NOMO-1 (cell line): ENCODE measurements around the gene DUSP2.
"Not testable (repeated sequence)": the region's sequence is repeated elsewhere in the genome, so short reads cannot be mapped to it uniquely, and the experiment has no call there.

Source experiments
- DNase-seq, 2 experiments: peaks; one replicate each; lab custom pipeline; 2025; ENCODE audit not compliant: unreplicated experiment in 2 of 2; lab: John Stamatoyannopoulos, UW

Gene DUSP2

DNA sequence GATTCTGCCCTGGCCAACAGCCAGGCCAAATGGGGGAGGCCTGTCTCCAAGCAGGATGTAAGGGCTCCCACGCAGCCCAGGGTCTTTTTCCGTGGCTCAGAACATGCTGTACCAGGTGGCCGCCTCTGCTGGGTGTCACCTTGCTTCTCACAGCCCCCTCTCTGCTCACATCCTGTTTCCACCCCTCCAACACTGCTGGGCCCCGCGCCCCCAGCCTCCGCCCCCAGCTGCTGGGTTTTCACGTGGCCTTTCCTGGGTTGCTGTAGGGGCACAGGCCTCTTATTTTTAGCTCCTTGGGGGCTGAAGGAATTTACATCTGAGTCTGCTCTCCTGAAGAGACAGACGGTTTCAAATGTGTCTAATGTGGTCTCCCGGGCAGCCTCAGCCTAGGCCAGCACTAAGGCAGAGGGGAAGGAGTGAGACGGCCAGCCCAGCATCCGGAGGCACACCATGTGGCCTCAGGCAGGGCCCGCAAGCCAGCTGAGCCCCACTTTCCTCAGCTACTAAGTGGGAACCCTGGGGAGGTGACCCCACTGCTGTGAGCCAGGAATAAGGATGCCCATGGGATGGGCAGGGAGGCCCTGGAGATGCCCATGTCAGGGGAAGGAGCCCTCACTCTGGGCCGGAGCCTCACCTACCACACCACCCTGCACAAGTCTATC lies 18.7 kb upstream of the DUSP2 start:
- no peak for DNase-seq

DNA sequence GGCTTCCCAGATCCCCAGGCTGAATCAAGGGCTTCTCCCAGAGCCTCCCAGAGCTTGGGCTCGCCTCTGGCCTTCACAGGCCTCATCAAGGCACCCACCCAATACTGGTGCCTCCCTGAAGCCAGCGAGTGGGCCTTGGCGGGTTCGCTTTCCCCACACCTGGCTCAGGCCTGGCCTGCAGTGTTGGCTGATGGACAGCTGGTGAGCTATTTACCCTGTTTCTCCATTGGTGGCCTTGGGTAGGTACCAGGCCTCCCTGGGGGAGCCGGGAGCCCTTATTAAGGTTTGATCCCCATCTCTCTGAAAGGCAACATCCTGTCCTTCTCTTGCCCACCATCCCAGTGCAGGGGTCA lies 18.2 kb upstream of the DUSP2 start:
- no peak for DNase-seq

DNA sequence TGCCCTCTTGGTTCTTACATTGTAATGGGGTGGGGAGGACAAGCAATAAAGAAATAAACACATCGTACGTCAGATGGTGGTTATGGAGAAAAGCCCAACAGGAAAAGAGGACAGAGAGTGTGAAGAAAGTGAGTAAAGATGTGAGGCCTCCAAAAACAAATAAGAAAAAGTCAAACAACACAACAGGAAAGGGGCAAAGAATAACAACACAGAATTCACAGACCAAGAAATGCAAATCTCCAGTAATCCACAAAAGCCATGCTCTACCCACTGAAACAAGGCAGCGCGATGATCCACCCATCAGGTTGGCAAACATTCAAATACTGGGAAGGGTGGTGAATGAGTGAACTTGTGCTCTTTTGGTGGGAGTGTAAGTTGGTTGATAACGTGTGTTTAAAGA lies 16.7 kb upstream of the DUSP2 start:
- no peak for DNase-seq

DNA sequence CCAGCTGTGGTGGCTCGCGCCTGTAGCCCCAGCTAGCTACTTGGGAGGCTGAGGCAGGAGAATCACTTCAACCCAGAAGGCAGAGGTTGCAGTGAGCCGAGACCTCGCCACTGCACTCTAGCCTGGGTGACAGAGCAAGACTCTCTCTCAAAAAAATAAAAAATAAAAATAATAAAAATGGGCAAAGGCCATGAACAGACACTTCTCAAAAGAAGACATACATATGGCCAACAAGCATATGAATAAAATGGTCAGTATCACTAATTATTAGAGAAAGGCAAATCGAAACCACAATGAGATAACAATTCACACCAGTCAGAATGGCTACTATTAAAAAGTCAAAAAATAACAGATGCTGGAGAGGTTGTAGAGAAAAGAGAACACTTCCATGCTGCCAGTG lies 15.1 kb upstream of the DUSP2 start:
- DNase-seq = not testable (repeated sequence)

DNA sequence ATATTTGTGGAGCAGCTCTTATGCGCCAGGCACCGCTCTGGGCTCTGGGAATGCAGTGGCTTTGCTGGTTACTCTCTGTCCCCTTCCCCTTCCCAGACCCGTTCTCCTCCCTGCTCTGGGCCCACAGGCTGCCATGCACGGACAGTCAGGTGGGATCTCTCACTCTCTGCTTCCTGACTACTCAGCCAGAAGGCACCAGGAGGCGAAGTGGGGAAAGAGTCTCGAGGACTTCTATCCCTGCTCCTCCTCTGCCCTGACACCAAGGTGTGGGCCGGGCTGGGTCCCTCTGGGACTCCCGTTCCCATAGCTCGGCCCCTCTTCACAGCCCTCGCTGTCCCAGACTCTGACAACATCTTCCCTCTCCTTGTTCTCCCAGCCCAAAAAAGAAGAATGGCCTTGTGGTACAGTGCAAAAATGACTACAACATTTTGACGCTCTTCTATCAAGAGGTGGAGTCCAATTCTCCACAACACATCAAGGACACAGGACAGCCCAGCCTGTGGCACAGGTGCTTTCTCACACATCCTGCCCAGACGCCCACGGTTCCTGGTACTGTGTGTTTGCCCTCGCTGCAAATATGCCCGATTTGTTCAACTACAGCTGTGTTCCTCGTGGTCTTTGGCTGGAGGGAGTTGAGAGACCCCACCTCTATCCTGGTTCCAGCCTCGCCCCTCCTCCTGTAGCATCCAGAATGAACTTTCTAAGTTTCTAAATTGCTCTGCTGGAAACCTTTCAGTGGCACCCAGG lies 14.0 kb upstream of the DUSP2 start:
- no peak for DNase-seq

DNA sequence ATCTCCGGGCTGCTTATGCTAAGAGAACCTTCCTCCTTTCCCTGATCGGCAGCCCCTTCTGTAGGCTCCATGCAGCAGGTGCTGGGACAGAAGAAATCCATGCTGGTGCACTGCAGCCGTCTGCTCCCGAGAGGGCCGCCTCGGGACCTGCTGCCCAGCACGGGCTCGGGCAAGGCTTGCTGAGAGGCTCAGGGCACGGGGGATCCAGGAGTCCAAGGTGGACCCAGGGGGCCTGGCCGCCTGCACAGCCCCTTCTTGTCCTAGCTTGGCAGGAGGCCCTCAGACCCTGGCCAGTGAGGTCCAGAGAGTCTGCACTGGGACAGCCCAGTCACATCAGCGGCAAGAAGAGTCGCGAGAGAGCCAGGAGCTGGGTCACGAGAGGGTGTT lies 13.3 kb upstream of the DUSP2 start:
- no peak for DNase-seq

DNA sequence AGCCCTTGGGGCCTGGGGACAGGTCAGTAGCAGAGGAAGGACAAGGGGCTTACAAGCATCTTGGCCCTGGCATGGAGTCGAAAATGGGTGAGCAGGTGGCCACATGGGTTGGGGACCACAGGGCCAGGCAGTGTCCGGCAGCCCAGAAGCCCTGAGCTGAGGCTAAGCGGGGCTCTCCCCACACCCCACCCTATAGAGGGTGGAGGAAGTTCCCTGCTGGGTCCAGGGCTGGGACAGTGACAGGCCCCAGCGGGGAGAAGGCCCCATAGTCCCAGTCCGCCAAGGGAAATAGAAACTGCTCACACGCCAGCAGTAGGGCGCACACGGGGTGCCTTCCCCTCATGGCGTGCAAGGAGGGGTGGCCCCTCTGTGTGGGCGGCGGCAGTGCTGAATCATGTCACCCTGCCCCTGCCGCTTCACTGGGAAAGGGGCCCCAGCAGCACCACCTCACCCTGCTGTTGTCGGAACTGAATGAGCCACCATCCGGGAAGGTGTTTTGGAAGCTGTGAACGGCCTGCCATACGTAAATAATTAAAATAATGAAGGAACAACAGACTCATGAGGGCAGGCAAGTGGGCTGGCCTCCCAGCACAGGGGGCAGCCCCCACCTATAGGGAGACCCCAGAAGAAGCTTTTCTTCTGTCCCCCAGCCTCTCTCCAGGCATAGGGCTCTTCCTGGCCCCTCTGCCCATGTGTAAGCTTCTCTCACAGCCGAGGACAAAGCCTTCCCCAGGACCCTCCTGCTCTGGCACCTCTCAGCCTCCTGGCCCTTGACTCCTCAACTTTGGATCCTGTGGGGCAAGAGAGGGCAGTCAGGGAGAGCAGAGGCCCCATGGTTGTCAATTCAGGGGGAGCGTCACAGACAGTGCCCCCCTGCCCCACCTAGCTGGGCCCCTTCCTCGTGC lies 12.7 kb upstream of the DUSP2 start:
- DNase-seq = no peak

DNA sequence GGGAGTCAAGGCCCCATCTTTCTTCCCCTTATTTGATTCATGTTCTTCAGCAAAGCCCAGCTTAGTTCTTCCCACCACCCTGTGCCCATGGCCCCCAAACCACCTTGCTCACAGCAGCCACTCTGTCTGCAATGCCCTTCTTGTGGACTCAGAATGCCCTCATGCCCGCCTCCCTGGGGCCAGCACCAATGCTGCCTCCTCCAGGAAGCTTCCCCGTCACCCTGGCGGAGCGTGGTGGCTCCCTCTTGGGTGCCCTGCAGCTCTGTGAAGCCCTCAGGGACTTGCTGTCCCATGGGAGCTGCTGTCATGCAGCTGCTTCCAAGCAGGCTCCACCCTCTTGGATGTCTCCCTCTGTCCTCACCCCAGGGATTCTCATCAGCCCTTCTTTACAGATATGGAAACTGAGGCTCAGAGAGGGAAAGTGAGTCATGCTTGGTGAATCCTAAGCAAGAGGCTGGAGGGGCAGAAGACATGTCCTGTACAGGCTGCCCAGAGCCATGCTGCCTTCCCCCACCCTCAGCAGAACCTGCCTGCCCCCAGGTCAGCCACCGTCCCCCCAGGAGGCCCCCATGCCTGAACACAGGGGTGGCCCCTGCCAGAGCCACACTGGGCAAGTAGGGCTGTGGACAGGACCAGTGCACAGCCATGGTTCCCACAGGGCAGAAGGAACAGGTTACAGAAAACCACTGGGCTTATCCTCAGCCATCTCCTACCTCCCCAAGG lies 11.8 kb upstream of the DUSP2 start:
- DNase-seq = no peak

DNA sequence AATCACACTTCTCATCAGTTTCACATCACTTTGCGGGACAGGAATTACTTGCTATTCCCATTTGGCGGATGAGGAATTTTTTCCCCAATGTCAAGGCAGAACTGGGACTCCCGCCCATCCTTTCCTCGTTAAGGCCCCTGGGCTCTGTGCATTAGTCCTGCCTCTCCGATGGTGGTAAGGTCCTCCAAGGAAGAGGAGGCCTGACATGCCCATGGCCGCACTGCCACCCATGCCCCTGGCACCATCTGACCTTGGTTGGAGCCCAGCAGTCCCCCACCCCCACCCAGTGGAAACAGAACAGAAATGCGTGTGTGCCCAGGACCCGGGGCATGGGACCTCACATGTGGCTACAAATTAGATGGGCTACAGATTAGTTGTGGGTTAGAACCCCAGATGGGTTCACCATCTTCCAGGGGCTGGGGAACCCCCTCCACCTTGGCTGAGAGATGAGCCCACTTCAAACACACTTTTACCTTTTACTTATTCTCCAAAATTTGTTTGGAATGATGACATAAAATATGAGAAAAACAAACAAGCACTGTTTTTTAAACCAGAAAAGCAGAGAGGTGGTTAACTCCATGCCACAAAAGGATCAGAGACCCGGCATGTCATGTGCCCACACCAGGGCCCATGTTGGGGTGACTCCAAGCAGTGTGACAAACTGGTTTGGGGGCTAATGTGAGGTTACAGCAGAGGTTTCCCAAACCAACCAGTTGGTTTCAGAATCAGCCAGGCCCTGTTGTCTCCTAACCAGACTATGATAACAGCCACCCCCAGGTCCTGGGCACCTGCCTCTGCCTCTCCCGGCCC lies 11.0 kb upstream of the DUSP2 start:
- DNase-seq = no peak

DNA sequence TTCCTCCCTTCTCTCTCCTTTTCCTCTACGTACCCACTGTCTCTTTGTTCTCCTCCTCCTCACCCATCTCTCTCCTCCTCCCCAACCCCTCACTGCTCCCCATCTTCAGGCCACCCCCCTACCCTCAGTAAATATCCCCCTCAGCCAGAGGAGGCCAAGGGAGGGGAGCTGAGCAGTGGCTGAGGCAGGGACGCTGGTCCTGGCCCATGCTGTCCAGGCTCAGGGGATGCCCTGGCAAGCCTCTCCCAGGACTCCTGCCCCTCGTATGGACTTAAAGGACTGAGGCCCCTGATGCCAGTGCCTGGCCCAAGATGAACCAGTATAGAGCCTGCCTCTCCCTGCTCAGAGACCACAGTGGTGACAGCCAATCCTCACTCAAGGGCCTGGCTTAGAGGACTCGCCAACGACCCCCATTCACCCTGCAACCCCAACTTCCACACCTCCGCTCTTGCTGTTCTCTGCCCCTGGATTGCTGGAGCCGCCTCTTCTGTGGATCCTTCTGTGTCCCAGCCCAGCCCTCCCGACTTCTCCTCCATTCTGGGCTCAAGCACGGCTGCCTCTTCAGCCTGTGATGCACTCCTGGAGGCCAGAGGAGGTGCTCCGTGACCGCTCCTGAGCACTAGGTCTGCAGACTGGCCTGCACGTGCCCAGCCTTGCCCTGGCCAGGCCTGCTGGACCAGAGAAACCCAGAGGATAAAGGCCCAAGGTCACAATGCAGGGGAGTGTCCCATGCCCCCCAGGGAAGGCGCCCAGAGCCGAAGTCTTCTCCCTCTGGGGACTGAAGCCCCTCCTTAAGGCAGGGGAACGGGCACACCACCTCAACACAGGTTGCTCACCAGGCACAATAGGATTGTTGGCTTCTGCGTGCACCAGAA lies 9.5 kb upstream of the DUSP2 start:
- DNase-seq = no peak

DNA sequence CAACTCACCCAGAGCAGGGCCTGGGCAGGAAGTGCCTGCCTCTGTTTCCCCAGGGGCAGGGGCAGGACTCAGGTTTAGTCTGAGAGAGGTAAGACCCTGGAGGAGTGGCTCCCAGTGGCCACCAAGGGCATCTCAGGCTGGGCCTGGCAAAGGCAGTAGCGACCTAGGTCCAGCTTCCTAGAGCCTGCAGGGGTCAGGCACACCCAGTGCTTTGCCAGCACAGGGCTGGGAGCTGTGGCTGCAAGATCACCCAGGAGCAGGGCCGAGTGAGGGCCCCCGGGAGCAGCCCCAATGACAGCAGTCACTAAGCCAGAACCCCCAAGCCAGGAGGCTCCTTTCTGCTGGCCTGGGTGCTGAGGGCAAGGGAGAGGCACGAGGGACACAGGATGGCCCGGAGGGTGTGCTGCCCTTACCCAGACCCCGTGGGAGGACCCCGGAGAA lies 8.8 kb upstream of the DUSP2 start:
- no peak for DNase-seq

DNA sequence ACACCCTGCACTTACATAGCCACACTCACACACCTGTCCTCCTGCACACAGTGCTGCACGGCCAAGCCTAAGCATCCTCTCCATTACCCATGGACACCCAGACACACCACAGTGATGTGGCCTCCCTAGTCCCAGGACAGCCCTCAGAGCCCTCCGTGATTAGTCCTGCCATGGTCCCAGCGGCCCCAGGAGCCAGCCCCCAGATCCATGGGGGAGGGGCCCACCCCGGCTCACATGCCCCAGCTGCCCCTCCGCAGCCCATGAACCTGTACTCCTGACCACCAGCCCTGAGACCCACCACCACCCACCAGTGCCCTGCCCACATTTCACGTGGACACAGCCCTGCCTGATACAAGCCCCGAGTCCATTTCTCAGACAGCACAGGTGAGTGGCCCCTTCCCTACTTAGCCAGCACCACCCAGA lies 8.1 kb upstream of the DUSP2 start:
- DNase-seq = no peak

DNA sequence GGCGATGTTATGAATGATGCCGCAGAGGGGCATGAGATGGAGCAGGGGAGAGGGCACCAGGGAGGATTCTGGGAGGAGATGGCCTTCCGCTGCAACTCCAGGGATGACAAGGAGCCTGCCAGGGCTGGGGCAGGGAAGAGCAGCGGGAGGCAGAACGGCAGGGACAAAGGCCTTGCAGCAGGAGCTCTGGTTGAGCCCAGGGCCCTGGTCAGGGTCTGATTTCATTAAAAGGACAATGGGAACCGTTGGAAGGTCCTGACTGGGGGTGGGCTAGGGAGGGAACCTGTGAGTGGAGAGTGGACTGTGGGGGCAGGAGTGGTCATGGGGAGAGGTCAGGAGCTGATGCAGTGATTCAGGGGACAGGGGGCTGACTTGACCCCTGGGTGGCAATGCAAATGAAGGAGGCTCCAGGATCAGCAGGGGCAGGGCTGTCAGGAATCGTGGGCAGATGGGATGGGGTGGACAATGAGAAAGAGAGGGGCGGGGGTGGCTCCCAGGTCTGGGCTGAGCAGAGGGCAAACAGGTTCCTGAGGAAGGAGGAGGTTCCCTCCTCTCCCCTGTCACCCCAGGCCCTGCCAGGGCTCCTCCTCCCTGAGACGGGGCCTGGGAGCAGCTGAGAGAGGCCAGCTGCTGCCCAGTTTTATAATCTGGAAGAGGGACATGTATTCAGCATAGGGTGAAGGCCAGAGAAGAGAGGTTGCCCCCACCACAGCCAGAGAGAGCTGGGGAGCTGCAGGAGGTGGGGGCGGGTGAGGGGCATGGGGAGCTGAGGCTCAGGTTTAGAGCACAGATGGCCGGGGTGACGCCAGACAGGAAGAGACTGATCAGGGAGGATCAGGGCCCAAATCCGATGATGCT lies 7.3 kb upstream of the DUSP2 start:
- DNase-seq = no peak

DNA sequence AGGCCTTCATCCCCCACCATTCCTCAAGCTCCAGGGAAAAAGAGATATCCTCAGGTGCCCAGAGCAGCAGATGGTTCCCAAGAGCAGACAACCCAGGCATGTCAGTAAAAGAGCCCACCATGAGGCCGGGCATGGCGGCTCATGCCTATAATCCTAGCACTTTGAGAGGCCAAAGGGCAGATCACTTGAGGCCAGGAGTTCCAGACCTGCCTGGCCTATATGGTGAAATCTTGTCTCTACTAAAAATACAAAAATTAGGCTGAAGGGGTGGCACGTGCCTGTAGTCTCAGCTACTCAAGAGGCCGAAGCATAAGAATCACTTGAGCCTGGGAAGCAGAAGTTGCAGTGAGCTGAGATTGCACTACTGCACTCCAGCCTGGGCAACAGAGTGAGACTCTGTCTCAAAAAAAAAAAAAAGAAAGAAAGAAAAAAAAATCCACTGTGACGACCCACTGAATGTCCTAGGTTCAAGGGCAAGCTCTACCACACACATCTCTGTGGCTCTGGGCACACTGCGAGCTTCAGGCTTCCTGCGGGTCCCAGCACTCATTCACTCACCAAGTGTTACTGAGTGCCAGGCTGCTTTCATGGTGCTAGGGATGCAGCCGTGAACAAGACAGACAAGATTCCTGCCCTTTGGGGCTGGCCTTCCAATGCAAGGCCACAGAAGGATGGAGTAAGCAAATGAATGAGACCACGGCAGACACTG lies 6.5 kb upstream of the DUSP2 start:
- no peak for DNase-seq

DNA sequence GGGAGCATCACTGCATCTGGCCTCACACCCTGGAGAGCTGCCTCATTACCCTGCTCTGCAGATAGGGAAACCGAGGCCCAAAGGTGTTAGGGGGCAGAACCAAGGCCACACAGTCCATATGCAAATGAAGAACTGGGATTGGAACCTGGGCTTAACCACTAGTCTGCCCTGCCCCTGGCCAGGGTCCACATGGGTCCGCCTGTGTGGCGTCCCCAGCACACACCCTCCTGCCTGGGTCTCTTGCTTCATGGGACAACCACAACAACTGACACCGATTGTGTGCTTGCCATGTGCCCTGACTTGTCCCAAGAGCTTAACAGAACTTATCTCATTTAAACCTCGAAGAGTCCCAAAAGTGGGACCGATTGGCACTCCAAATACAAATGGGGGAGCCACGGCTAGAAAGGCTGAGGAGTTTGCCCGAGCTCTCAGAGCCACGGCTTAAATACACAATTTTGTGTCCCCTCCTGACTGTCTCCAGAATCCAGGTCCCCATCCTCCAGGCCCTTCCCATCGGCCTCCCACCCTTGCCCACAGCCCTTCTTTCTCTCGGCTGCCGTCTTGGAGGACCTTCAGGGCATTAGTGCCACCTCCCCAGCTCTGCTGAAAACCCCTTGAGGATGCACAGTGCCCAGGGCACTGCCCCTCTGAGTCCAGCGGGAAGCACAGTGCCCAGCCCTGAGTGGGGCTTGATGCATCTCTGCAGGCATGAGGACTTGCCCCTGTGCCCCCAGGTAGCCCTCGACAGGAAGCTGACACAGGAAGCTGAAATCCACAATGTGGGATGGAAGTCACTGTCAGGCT lies 5.8 kb upstream of the DUSP2 start:
- no peak for DNase-seq

DNA sequence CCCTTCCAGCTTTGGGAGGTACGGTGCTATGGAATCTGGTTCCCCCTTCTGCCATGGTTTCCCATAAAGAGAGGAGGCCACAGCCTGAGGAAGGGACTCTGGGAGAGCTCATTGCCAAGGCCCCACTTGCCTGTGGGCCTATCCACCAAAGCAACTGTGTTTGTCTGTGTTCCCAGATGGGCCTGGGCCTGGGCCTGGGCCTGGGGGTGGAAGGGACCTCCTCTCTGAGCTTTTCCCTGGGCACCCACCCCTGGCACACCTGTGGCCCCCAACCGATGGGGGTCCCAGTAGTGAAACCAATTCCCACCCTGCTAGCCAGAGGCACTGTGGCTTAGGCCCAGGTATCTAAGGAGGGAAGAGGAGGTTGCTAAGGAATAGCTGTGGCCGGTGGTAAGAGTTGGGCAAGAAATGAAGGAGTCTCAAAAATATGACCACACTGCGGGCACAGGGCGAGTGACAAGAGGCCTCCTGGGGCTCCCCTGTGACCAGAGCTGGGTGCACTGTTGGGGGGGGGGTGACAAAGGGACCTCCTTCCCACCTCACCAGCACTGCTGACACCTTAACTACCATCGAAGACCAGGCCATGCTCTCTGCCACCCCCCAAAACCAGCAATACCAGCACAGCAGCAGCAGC lies 4.9 kb upstream of the DUSP2 start:
- no peak for DNase-seq
